HG02938 (cell line): ENCODE data around the gene TANC1.

ENCODE experiments used
- ATAC-seq: cut with Tn5 transposase; IDR thresholded peaks from one replicate; pipeline ENCODE4 v1.9.1; 2021; ENCODE audit warnings: mild to moderate bottlenecking, moderate library complexity; ENCODE audit not compliant: unreplicated experiment

Gene TANC1

DNA sequence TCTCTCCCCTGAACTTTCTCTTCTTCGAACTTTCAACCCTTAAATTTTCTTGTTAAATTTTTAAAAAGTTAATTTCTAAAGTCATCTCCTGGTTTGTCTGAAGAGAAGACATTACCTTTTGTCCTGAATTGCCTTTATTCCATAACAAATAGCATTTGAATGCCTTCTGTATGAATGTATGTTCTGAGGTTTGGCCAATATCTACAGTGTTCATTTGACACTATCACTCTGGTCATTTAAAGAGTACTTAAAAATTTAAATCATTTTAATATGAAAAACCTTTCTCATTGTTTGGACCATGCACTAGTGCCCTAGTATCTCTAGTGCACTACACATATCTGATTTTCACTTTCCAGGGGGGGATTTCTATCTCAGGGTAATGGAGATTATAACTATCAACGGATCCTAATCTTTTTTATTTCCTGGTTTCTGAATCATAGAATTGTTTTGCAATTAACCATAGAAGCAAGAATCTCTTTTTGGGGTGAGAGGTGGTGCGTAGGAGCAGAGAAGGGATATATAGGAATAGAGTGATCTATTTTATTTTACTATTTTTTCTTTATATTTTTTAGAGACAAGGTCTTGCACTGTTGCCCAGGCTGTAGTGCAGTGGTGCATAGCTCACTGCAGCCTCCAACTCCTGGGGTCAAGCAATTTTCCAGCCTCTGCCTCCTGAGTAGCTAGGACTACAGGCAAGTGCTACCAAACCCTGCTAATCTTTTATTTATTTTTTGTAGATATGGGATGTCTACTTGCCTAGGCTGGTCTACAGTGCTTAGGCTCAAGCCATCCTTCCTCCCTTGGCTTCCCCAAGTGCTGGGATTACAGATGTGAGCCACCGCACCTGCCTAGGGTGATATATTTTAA, 25.5 kb downstream of the TANC1 start:
- ATAC-seq, result no peak

DNA sequence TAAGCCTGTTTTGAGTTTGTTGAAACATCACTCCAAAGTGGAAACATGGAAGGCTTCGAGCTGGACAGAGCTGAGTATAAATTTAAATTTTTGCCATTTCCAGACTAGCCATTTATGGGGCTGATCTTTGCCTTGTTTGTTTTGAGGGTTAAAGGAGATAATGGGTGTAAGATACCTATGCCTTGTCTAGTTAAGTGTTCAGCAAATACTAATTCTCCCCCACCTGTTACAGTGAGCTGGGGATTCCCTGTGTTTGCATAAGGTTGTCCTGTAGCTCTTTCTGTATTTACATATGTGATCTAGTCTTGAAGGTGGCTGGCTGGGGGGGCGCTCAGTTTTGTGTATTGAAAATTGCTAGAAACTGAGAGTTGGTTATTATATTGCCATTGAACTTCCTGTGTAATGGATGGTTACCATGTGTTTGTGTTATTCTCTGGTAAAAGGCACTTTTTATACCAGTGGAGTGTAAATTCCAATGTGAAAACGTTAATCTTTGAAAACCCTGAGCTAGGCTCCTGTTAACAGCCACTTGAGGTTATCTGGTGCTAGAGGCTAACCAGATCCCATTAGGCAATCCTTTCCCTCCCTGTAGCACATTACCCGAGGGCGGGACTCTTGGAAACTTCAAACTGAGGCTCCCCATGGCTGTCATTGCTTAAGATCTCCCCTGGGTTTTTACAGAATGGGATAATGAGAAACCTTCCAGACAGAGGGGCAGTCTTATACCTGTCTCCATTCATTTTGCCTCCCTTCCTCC, 26.7 kb downstream of the TANC1 start:
- no peak for ATAC-seq

- no peak for ATAC-seq
These were observed 27.2 kb downstream of the TANC1 start for GRCh38 chr2:158995677-158996049.

DNA sequence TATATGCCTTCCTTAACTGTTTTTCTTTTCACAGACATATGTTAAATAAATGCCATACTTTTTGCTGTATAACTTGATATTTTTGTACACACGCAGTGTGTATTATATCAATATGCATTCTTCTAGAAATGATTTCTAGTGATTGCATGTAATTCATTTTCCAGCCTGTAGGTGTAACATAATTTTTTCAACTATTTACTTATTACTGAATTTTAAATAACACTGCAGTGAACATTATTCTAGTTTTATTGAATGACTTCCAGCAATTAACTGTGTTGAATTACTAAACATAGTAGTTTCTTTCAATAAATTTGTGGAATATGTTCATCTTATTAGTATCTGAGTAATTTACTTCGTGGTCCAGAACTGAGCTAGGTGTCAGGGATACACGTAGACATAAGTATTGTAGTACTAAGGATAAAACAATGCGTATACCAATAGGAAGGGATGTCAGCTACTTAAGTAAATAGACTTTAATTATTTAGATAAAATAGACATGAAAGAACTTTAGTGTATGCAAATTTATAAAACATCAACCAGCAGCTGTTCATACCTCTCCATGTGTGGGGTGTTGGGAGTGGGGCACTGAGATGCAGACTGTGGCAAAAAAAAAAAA, 28.0 kb downstream of the TANC1 start:
- no peak for ATAC-seq

DNA sequence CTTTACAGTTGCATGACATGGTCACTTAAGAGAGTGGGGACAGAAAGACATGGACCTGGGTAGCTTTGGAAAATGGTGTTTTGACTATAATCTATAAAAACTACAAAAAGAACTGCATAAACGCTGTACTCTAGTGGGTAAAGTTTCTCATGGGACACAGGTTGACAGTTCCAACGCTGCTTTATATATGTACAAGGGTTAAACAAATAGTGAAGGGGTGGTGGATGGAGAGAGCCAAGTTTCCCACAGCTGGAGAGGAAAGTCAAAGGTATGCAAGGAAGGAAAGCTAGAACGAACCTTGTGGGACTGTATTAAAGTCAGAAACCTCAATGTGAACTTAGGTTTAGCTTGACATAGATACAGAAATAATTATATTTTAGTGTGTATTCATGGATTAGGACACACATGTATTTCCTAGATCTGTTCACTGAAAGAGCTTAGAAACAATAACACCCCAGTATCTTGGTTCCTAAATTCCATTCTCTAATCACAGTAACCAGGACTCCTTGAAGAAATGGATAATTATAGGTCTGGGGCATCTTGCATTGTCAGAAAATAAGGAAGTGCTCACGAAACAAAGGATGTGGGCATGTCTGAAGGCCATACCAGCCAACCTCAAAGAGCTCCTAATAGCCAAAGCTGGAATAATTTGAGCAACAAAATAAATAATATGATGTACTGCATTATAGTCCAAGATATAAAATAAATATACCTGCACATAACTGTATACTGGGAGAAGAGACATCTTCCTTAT, 28.8 kb downstream of the TANC1 start:
- no peak for ATAC-seq

DNA sequence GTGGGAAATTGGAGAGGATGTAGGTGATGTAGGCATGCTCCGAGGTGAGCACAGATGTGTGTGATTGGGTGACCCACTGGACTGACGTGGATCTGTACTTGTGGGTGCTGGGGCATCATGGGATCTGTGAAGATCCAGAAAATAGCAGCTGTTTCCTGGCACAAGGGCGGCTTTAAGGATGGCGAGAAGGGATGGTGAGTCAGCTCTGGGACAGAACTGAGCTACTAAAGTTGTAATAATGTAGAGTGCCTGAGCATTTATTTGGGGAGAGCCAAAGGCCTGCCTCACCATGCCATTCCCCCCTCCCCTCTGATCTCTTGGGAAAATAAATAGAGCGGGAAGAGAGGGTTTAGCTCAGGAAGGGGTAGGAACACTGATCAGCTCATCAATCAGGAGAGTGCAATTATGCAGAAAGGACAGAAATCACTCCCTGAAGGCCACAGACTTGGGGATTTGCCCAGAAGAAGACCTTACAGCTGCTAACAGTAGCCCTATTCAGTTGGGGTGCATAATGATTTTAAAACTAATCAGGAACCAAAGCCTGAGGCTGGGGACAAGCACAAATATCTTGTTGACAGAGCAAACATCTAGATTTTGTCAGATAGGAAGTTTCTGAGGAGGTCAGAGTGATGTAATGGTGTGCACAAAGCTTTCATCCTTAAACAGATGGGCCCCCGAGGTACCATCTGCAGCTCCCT, 30.3 kb downstream of the TANC1 start:
- ATAC-seq, result no peak

GRCh38 chr2:158999458-158999857, 31.0 kb downstream of the TANC1 start:
- no peak for ATAC-seq

DNA sequence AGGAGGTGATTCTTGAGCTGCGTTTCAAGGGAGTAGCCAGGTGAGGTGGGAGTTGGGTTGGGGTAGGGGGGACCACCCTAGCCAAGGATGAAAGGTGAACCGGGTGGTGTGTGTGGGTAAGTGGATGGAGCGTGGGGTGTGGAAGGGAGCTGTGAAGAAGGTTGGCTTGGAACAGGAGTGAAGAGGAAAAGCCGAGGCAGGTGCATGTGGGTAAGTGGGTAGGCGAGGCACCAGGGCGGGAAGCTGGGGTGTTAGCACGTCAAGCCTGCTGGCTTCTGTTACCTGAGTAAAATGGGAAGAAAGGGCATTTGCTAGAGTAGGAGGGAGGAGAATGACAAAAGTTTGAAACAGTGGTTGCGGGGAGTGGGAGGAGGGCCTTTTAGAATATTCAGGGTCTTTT, 31.6 kb downstream of the TANC1 start:
- no peak for ATAC-seq

- no peak for ATAC-seq
These were observed 34.1 kb downstream of the TANC1 start for GRCh38 chr2:159002462-159003111.

GRCh38 chr2:159003555-159003954, 35.1 kb downstream of the TANC1 start:
- ATAC-seq, result no peak

GRCh38 chr2:159004849-159005248, 36.4 kb downstream of the TANC1 start:
- no peak for ATAC-seq

GRCh38 chr2:159009940-159010339, 41.5 kb downstream of the TANC1 start:
- no peak for ATAC-seq

DNA sequence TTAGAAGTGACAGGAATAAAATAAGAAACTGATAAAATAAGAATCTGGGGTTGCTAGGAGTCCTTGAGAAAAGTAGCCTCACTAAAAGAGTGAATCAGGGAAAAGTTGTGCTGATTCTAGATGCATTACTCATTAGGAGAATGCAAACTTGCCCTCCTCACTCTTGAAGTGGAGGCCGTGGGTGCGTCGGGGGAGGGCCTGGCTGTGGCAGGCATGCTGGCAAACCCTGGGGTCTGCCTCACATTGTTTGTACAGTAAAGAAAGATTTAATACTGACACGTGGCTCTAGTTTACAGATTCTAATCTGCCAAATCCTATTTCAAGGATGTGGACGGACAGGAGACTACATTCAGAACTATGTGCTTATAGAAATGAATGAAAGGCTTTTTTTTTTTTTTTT, 41.9 kb downstream of the TANC1 start:
- no peak for ATAC-seq

DNA sequence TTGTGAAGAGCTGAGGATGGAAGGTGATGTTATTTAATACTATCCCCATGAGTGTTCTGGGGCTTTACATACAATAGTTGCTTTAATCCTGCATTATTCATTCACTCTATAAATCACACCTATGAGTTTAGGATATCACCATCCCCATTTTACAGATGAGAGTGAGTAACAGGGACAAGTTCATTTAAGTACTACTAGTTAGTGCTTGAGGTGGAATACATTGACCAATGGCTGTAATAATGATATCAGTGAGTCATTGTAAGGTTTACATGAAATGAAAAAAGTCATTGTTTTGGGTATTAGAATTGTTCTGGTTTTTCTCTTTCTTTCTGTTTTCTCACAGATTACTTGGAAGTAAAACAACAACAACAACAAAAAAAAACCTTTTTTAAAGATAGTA, 42.5 kb downstream of the TANC1 start:
- ATAC-seq, result no peak

GRCh38 chr2:159012142-159012541, 43.7 kb downstream of the TANC1 start:
- no peak for ATAC-seq

DNA sequence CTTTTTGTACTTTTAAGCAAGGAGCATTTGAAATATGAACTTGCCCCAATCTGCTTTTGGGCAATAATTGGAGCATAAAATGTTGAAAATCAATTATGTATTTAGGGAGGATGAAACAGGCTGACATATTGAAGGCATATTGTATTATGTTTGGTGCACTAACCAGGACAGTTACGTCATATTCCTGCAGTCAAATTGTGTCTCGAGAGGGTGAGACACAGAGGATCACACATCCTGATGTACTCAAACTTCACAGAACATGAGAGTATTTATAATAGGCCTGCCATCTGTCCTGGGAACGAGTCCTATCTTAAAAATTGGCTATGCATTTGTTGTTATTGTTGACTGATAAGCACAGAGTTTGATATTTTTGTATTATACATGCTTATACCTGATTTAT, 44.7 kb downstream of the TANC1 start:
- ATAC-seq, result no peak

- ATAC-seq, result no peak
These were observed 46.7 kb downstream of the TANC1 start for GRCh38 chr2:159015174-159015573.

DNA sequence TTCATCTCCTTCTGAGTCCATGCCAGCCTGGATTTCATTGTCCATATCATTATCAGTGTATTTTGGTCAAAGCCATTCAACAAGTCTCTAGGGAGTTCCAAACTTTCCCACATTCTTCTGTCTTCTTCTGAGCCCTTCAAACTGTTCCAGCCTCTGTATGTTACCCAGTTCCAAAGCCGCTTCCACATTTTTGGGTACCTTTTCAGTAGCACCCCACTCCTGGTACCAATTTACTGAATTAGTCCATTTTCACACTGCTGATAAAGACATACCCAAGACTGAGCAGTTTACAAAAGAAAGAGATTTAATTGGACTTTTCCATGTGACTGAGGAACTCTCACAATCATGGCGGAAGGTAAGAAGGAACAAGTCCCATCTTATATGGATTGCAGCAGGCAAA, 47.4 kb downstream of the TANC1 start:
- ATAC-seq, result no peak

- ATAC-seq, result no peak
These were observed 49.4 kb downstream of the TANC1 start for GRCh38 chr2:159017837-159018236.

- ATAC-seq, result no peak
These were observed 50.6 kb downstream of the TANC1 start for GRCh38 chr2:159019021-159019420.
